AG04450 (cell line): ENCODE data around the gene SSR4. TPM values are rescaled to one million over a fixed set of nuclear protein-coding genes. Genes with fewer than 3 reads are reported as not detected.

Source experiments
- CTCF ChIA-PET: fragments of 300-600, 350-600 bp; formaldehyde crosslinking; extraction: SDS; loops from one replicate; lab custom pipeline; 2022; ENCODE audit warnings: antibody characterized with exemption, inconsistent platforms; lab: Charles Lee
- POLR2A ChIA-PET: fragments of 350-600 bp; formaldehyde crosslinking; extraction: SDS; loops from one replicate; lab custom pipeline; 2021; ENCODE audit warnings: antibody characterized with exemption, inconsistent platforms; lab: Yijun Ruan, JAX
- DNase-seq: peaks from one replicate; pipeline ENCODE4 v3.0.0-alpha.2; 2011; ENCODE audit warnings: low read depth, low spot score
- H3K27ac ChIP-seq: one replicate; pipeline ENCODE4 v1.5.1; 2012; ENCODE audit warnings: low read depth, low read length, control low read depth
- H3K27me3 ChIP-seq: one replicate; pipeline ENCODE4 v1.6.0; 2012; ENCODE audit warnings: low read length; ENCODE audit not compliant: control insufficient read depth, insufficient read depth
- H3K4me3 ChIP-seq: 2 replicates; pipeline ENCODE4 v1.5.1; 2011; ENCODE audit warnings: mild to moderate bottlenecking, low read depth, low read length, control low read depth
- H3K9me3 ChIP-seq: 2 replicates; pipeline ENCODE4 v1.5.1; 2012; ENCODE audit warnings: low read length; ENCODE audit not compliant: control insufficient read depth, insufficient read depth
- polyA plus RNA-seq: library from polyadenylated mRNA; depleted of rRNA; stranded (reverse); fragments of >200 nt; gene quantifications from 2 replicates; pipeline ENCODE4 v1.2.3, GENCODE V29; 2011
- TF ChIP-seq, protein P1 (sequence below): IDR thresholded peaks from 2 replicates; pipeline ENCODE4 v1.5.1; 2011; ENCODE audit warnings: low read depth, low read length, control low read depth, inconsistent platforms

The SSR4 gene
- polyA plus RNA-seq, 1 experiment = 277 TPM

DNA sequence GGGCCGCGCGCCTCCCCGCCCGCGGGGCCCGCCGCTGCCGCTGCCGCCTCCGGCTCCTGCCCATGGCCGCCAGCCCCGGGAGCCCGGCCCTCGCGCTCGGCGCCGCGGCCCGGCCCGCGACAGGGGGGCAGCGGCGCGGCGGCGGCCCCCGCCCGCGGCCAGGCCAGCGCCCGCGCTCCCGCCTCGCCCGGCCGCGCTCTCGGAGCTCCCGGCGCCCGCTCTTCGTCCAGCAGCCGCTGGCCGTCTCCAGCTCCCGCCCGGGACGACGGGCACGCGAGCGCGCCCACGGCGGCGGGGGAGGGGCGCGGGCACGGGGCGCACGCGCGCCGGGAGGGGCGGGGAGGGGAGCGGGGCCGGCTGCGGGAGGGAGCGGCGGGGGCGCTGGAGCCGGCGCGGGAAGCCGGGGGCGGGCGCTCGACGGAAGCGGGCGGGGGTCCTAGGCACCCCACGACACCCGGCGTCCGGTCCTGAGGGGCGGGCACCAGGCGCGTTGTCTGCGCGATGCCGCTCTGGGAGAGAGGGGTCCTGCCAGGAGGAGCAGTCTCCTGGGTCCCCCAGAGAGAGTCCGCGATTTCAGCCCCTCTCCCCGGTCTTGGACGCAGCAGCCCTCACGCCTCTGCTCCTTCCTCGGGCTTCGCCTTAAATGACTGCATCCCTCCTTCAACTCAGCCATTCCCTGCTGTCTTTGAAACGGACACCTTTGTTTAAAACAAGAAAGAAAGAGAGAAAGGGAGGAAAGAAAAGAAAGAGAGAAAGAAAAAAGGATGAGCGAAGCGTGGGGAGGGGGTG lies 36.4 kb downstream of the SSR4 start:
- TF ChIP-seq, protein P1, sequence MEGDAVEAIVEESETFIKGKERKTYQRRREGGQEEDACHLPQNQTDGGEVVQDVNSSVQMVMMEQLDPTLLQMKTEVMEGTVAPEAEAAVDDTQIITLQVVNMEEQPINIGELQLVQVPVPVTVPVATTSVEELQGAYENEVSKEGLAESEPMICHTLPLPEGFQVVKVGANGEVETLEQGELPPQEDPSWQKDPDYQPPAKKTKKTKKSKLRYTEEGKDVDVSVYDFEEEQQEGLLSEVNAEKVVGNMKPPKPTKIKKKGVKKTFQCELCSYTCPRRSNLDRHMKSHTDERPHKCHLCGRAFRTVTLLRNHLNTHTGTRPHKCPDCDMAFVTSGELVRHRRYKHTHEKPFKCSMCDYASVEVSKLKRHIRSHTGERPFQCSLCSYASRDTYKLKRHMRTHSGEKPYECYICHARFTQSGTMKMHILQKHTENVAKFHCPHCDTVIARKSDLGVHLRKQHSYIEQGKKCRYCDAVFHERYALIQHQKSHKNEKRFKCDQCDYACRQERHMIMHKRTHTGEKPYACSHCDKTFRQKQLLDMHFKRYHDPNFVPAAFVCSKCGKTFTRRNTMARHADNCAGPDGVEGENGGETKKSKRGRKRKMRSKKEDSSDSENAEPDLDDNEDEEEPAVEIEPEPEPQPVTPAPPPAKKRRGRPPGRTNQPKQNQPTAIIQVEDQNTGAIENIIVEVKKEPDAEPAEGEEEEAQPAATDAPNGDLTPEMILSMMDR = no peak
- no peak overlapping the region for H3K27ac ChIP-seq
- ChIA-PET CTCF (no interaction called here), POLR2A (no interaction called here)
- H3K9me3 ChIP-seq = no peaks in the 10 kb centered on the region
- no peak for DNase-seq
- no peak overlapping the region for H3K4me3 ChIP-seq
- peaks cover 38% of the 10 kb centered on the region for H3K27me3 ChIP-seq

DNA sequence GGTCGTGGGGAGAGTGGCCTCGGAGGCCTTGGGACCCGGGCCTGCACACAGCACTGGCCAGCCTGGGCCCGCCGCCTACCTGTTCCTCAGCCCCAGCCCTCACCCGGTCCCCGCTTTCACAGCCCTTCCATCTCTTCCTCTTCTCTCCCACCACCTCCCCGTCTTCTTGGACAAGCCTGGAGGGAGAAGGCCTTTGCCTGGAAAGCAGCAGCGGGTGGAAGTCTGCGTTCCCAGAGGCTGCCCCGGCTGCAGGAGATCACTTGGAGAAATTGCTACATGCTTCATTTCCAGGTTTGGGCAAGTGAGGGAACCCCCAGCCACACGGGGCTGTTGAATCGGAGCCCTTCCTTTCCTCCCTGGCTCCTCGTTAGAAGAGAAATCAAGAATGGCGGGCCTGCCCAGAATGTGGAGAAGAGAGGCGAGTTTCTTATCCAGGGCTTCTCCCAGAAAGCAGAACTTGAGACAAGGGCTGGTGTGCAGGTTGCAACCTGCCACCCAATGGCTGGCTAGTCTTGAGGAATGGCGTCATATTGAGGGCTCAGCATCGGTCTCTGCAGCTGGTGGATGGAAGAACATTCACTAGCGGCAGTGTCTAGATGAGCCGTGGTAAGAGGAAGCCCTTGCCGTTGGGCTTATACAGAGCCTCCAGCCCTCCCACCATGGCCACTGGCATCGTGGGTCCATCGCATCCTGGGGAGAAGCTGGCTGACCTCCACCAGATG lies 37.1 kb downstream of the SSR4 start:
- POLR2A ChIA-PET = no interaction called here
- CTCF ChIA-PET = no interaction called here
- no peaks in the 10 kb centered on the region for H3K9me3 ChIP-seq
- DNase-seq = no peak
- no peak overlapping the region for H3K4me3 ChIP-seq
- peaks cover 38% of the 10 kb centered on the region for H3K27me3 ChIP-seq
- no peak overlapping the region for H3K27ac ChIP-seq
- TF ChIP-seq, protein P1 = no peak

DNA sequence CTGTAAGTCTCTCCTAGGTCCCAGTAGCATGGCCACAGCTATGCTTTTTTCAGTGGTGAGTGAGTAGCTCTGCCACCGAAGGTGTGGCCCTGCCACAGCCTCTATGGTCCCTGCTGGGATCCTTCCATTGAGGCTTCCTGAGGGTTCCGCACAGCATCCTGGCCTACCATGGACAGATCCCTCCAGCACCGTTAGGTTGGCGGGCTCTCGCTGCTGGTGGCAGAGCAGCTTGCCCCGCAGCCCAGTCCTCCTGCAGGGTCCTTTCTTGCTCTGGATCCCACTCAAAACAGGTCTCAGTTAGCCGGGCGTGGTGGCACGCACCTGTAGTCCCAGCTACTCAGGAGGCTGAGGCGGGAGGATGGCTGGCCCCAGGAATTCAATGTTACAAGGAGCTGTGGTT lies 38.3 kb downstream of the SSR4 start:
- no peak for DNase-seq
- H3K27me3 ChIP-seq = peaks cover 36% of the 10 kb centered on the region
- no peak overlapping the region for H3K4me3 ChIP-seq
- TF ChIP-seq, protein P1 = no peak
- CTCF ChIA-PET = no interaction called here
- H3K27ac ChIP-seq = no peak overlapping the region
- POLR2A ChIA-PET = no interaction called here
- no peaks in the 10 kb centered on the region for H3K9me3 ChIP-seq

DNA sequence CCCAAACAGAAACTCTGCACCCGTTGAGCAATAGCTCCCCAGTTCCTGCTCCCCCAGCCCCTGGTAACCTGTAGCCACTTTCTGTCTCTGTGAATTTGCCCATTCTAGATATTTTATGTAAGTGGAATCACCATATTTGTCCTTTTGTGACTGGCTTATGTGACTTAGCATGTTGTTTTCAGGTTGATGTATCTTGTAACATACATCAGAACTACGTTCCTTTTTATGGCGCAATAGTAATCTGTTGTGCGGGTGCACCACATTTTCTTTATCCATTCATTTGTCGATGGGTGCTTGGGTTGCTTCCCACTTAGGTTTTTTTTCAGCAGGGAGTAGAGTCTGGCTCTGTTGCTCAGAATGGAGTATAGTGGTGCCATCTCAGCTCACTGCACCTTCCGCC lies 42.5 kb downstream of the SSR4 start:
- TF ChIP-seq, protein P1 = no peak
- ChIA-PET CTCF (no interaction called here), POLR2A (no interaction called here)
- no peak for DNase-seq
- no peak overlapping the region for H3K27ac ChIP-seq
- H3K4me3 ChIP-seq = no peak overlapping the region
- no peaks in the 10 kb centered on the region for H3K9me3 ChIP-seq
- peaks cover 10% of the 10 kb centered on the region for H3K27me3 ChIP-seq

DNA sequence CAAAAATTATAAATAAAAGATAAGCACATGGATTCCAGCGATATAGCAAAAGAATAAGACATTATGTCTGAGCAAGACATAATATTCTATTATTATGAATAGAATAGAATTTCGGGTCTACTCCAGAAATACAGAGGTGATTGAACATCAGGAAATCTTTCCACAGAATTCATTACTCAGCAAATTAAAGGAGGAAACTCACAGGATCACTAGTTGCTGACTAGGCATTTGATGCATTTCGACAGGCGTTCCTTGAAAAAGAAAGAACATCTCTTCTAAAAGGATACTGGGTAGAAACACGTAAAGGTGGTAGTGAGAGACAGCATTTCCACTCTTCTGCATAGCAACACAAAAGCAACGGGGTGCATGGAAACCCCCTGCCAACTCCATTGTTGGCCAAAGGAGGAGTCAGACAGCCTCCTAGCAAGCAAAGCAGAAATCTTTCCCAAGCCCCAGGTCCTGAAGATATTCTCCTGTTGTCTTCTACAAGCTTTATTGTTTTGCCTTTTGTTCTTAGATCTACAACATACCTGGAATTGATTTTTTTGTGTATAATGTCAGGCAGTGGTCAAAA lies 50.1 kb downstream of the SSR4 start:
- Histone ChIP-seq H3K9me3 (no peaks in the 10 kb centered on the region), H3K27ac (no peak overlapping the region), H3K4me3 (no peak overlapping the region), H3K27me3 (no peaks in the 10 kb centered on the region)
- ChIA-PET POLR2A (no interaction called here), CTCF (no interaction called here)
- TF ChIP-seq, protein P1 = no peak
- no peak for DNase-seq
